Mesenchymal stem cell (in vitro differentiated cells and primary cell): ENCODE measurements around the gene SLC48A1.
A peak's percentile ranks its signal among the peaks of the same experiment; 100 is the strongest.
"Not testable (repeated sequence)": the region's sequence is repeated elsewhere in the genome, so short reads cannot be mapped to it uniquely, and the experiment has no call there.

Experiments
- DNase-seq: peaks from one replicate; pipeline ENCODE4 v3.0.0-alpha.2; 2013
- H2AFZ ChIP-seq: one replicate; pipeline ENCODE4 v1.6.1; 2013; ENCODE audit warnings: low read depth, mild to moderate bottlenecking, control low read depth, inconsistent platforms, low read length, moderate library complexity
- H2AK5ac ChIP-seq: 2 replicates; pipeline ENCODE4 v1.6.1; 2013; ENCODE audit warnings: low read length, moderate library complexity, mild to moderate bottlenecking, inconsistent platforms; ENCODE audit not compliant: severe bottlenecking
- H2BK120ac ChIP-seq: one replicate; pipeline ENCODE4 v1.6.1; 2013; ENCODE audit warnings: low read depth, mild to moderate bottlenecking, inconsistent platforms, low read length, moderate library complexity
- H2BK12ac ChIP-seq, 2 experiments: one replicate each; pipeline ENCODE4 v1.6.1; 2013; ENCODE audit warnings: inconsistent platforms in 2 of 2, low read length in 2 of 2, mild to moderate bottlenecking in 2 of 2, moderate library complexity in 2 of 2, control low read depth in 1 of 2
- H2BK15ac ChIP-seq: one replicate; pipeline ENCODE4 v1.6.1; 2013; ENCODE audit warnings: mild to moderate bottlenecking, low read depth, inconsistent platforms; ENCODE audit not compliant: poor library complexity, severe bottlenecking
- H2BK5ac ChIP-seq: 2 replicates; pipeline ENCODE4 v1.6.1; 2013; ENCODE audit warnings: low read depth, mild to moderate bottlenecking, low read length, control low read depth, inconsistent platforms; ENCODE audit not compliant: poor library complexity, severe bottlenecking
- H3K14ac ChIP-seq, 2 experiments: one replicate each; pipeline ENCODE4 v1.6.1; 2013; ENCODE audit warnings: inconsistent platforms in 2 of 2, low read length in 2 of 2, control low read depth in 1 of 2, mild to moderate bottlenecking in 1 of 2, moderate library complexity in 1 of 2
- H3K18ac ChIP-seq, 2 experiments: one replicate each; pipeline ENCODE4 v1.6.1; 2013; ENCODE audit warnings: inconsistent platforms in 2 of 2, low read length in 2 of 2, control low read depth in 1 of 2, low read depth in 1 of 2, mild to moderate bottlenecking in 1 of 2
- H3K23ac ChIP-seq, 2 experiments: one replicate each; pipeline ENCODE4 v1.6.1; 2013; ENCODE audit warnings: inconsistent platforms in 2 of 2, low read length in 2 of 2, mild to moderate bottlenecking in 2 of 2, moderate library complexity in 2 of 2, control low read depth in 1 of 2
- H3K27ac ChIP-seq: 2 replicates; pipeline ENCODE4 v1.5.1; 2013; ENCODE audit warnings: mild to moderate bottlenecking, moderate library complexity, low read length, control low read depth, inconsistent platforms; ENCODE audit not compliant: poor library complexity, severe bottlenecking
- H3K27me3 ChIP-seq, 2 experiments: 2 replicates each; pipeline versions ENCODE4 v1.6.1 to v1.7.0; 2013; ENCODE audit warnings: low read length in 2 of 2, mild to moderate bottlenecking in 2 of 2, moderate library complexity in 2 of 2, control low read depth in 1 of 2, inconsistent platforms in 1 of 2; ENCODE audit not compliant: control insufficient read depth in 1 of 2, insufficient read depth in 1 of 2
- H3K36me3 ChIP-seq, 2 experiments: 2 replicates each; pipeline versions ENCODE4 v1.6.1 to v1.7.0; 2013; ENCODE audit warnings: low read length in 2 of 2, control low read depth in 1 of 2, inconsistent platforms in 1 of 2, low read depth in 1 of 2, mild to moderate bottlenecking in 1 of 2; ENCODE audit not compliant: insufficient read depth in 2 of 2, control insufficient read depth in 1 of 2
- H3K4ac ChIP-seq, 2 experiments: one replicate each; pipeline ENCODE4 v1.6.1; 2013; ENCODE audit warnings: inconsistent platforms in 2 of 2, low read length in 2 of 2, mild to moderate bottlenecking in 2 of 2, moderate library complexity in 2 of 2, control low read depth in 1 of 2, low read depth in 1 of 2
- H3K4me1 ChIP-seq: 2 replicates; pipeline ENCODE4 v1.6.1; 2013; ENCODE audit warnings: low read depth, low read length, control low read depth; ENCODE audit not compliant: control insufficient read depth, insufficient read depth
- H3K4me2 ChIP-seq: 2 replicates; pipeline ENCODE4 v1.6.1; 2013; ENCODE audit warnings: low read length, mild to moderate bottlenecking, inconsistent platforms; ENCODE audit not compliant: poor library complexity, severe bottlenecking
- H3K4me3 ChIP-seq, 2 experiments: 2 replicates each; pipeline versions ENCODE4 v1.5.1 to v1.7.0; 2013; ENCODE audit warnings: low read length in 2 of 2, mild to moderate bottlenecking in 2 of 2, control low read depth in 1 of 2, low read depth in 1 of 2; ENCODE audit not compliant: insufficient read depth in 1 of 2
- H3K79me1 ChIP-seq: replicated peaks from 2 replicates; pipeline ENCODE4 v1.6.1; 2013; ENCODE audit warnings: mild to moderate bottlenecking, control low read depth, low read length, inconsistent platforms; ENCODE audit not compliant: poor library complexity, severe bottlenecking
- H3K9ac ChIP-seq: 2 replicates; pipeline ENCODE4 v1.7.0; 2013; ENCODE audit warnings: mild to moderate bottlenecking, low read length, moderate library complexity
- H3K9me3 ChIP-seq: 2 replicates; pipeline ENCODE4 v1.7.0; 2013; ENCODE audit warnings: mild to moderate bottlenecking, low read length; ENCODE audit not compliant: control insufficient read depth
- H4K8ac ChIP-seq: one replicate; pipeline ENCODE4 v1.6.1; 2013; ENCODE audit warnings: inconsistent platforms, mild to moderate bottlenecking, low read length, moderate library complexity
- H4K91ac ChIP-seq: one replicate; pipeline ENCODE4 v1.6.1; 2013; ENCODE audit warnings: mild to moderate bottlenecking, low read length, inconsistent platforms
- WGBS: methylation state at CpG from one replicate; pipeline ENCODE4 v1.1.7; 2013; ENCODE audit warnings: mixed read lengths; 5-methylcytosine and 5-hydroxymethylcytosine counted together

Gene SLC48A1

GRCh38 chr12:47808574-47809365 is 35.7 kb downstream of the SLC48A1 start:
- Histone ChIP-seq H2AK5ac (peak overlapping the region; percentile 32), H3K27ac (peak overlapping the region; percentile 69), H3K4ac (peak overlapping the region; percentile 83 to 91), H2BK5ac (no peak overlapping the region), H3K23ac (peak overlapping the region in 1 of 2 experiments; percentile 99), H3K9me3 (no peaks in the 10 kb centered on the region), H3K18ac (peak overlapping the region; percentile 37 to 97), H3K4me3 (peak overlapping the region in 1 of 2 experiments; percentile 23), H3K4me2 (no peak overlapping the region), H3K79me1 (peaks cover 4% of the 10 kb centered on the region), H2BK12ac (peak overlapping the region; percentile 34 to 95), H3K14ac (peak overlapping the region in 1 of 2 experiments; percentile 98), H3K9ac (peak overlapping the region; percentile 64), H2BK120ac (peak overlapping the region; percentile 11), H2BK15ac (peak overlapping the region; percentile 44), H2AFZ (no peak overlapping the region), H4K8ac (peak overlapping the region; percentile 63), H3K36me3 (peaks cover 26% of the 10 kb centered on the region in 2 experiments), H4K91ac (peak overlapping the region; percentile 74), H3K4me1 (peaks cover 66% of the 10 kb centered on the region), H3K27me3 (no peaks in the 10 kb centered on the region)
- peak; percentile 66 for DNase-seq
- 64% methylated on average over 9 of the region's 9 CpGs for WGBS

- not testable (repeated sequence) for H2BK12ac ChIP-seq, H2AFZ ChIP-seq, H2BK5ac ChIP-seq, H3K4ac ChIP-seq, H3K4me2 ChIP-seq, H3K9me3 ChIP-seq, H3K23ac ChIP-seq, H2BK15ac ChIP-seq, H3K18ac ChIP-seq, H3K14ac ChIP-seq, H3K27me3 ChIP-seq, H3K79me1 ChIP-seq, H4K91ac ChIP-seq, H2AK5ac ChIP-seq, H4K8ac ChIP-seq, DNase-seq, H3K4me3 ChIP-seq, H2BK120ac ChIP-seq
- Histone ChIP-seq H3K36me3 (peaks cover 26 to 27% of the 10 kb centered on the region in 2 experiments), H3K9ac (peak overlapping the region; percentile 85), H3K4me1 (peaks cover 69% of the 10 kb centered on the region), H3K27ac (peak overlapping the region; percentile 47)
- WGBS: 87% methylated on average over 6 of the region's 9 CpGs
These were observed 36.5 kb downstream of the SLC48A1 start for GRCh38 chr12:47809518-47809917.

- no peaks in the 10 kb centered on the region for H3K27me3 ChIP-seq
- no peaks in the 10 kb centered on the region for H3K79me1 ChIP-seq
- no peak overlapping the region for H3K4me2 ChIP-seq
- H3K4me1 ChIP-seq: peaks cover 68% of the 10 kb centered on the region
- H2AFZ ChIP-seq: no peak overlapping the region
- peak overlapping the region; percentile 47 for H3K27ac ChIP-seq
- H4K91ac ChIP-seq: no peak overlapping the region
- H3K23ac ChIP-seq: peak overlapping the region in 1 of 2 experiments; percentile 87
- peak overlapping the region; percentile 35 for H2BK120ac ChIP-seq
- H4K8ac ChIP-seq: no peak overlapping the region
- DNase-seq: peak; percentile 60
- peak overlapping the region; percentile 82 to 90 for H3K4ac ChIP-seq
- peaks cover 17 to 21% of the 10 kb centered on the region in 2 experiments for H3K36me3 ChIP-seq
- H2BK5ac ChIP-seq: no peak overlapping the region
- no peak overlapping the region for H2BK15ac ChIP-seq
- peak overlapping the region in 1 of 2 experiments; percentile 11 for H3K4me3 ChIP-seq
- peak overlapping the region; percentile 85 for H3K9ac ChIP-seq
- peak overlapping the region in 1 of 2 experiments; percentile 80 for H3K14ac ChIP-seq
- peak overlapping the region; percentile 6 to 90 for H3K18ac ChIP-seq
- peak overlapping the region; percentile 11 for H2AK5ac ChIP-seq
- H2BK12ac ChIP-seq: peak overlapping the region in 1 of 2 experiments; percentile 96
- H3K9me3 ChIP-seq: no peaks in the 10 kb centered on the region
- WGBS: 60% methylated on average over 2 of the region's 2 CpGs
These were observed 38.0 kb downstream of the SLC48A1 start for GRCh38 chr12:47811072-47811396.
